Measurements from ENCODE around the gene ALK. TPM values are rescaled to one million over a fixed set of nuclear protein-coding genes. Genes with fewer than 3 reads are reported as not detected.

Gene ALK
- total RNA-seq, 1 experiment from 2014 or later, result 0.87 TPM

GRCh38 chr2:29747786-29748470 lies 173.5 kb downstream of the ALK start:
- peak overlapping the region; percentile 3; the same call in 1 of the 2 replicates for H3K4me3 ChIP-seq (ENCODE audit: low read length)
- peak overlapping the region; percentile 38 for H3K9ac ChIP-seq (ENCODE audit: low read length)
- BruUV-seq (replicated peaks), result no TSS peak
- intact Hi-C loops (cut with micrococcal nuclease), result loop anchor here (1.0 to 10.0 kb wide), 7 partner anchors 25 to 433 kb away; no protein-coding TSS in a partner anchor
- peak overlapping the region; percentile 93 for H3K27ac ChIP-seq (ENCODE audit: low read length)
- no peaks in the 10 kb centered on the region for H3K36me3 ChIP-seq (ENCODE audit: low read depth, low read length)
- no peaks in the 10 kb centered on the region for H3K9me3 ChIP-seq (ENCODE audit: low read length)
- ChIA-PET POLR2A (ENCODE audit: unreplicated experiment) (interaction anchor here (0.6 to 0.8 kb wide), 3 partner anchors 106 to 488 kb away, joined by 3 to 7 read pairs (median 3); no protein-coding TSS in a partner anchor), CTCF (interaction anchor here (0.8 kb wide), 1 partner anchor 51 kb away, joined by 3 read pairs; no protein-coding TSS in a partner anchor)
- no peaks in the 10 kb centered on the region for H4K20me1 ChIP-seq (ENCODE audit: low read length)
- no peaks in the 10 kb centered on the region for H3K27me3 ChIP-seq (ENCODE audit: low read length)
- peaks cover 47% of the 10 kb centered on the region for H3K4me1 ChIP-seq (ENCODE audit: insufficient read depth, low read length)
- H3K9me2 ChIP-seq (replicated peaks; ENCODE audit: low read length), result no peaks in the 10 kb centered on the region
- H3F3A ChIP-seq (ENCODE audit: low read length, unreplicated experiment), result peaks cover 7% of the 10 kb centered on the region
- ATAC-seq, result peak; percentile 89
- no peaks in the 10 kb centered on the region for H3K79me2 ChIP-seq (ENCODE audit: low read length)
- TF ChIP-seq EZH2 (IDR thresholded peaks at IDR 0.05; ENCODE audit: low read length, unreplicated experiment), result no peak
- peak overlapping the region; percentile 56 for H3K4me2 ChIP-seq (ENCODE audit: low read length)
- peak overlapping the region; percentile 29; the same call in 1 of the 2 replicates for H2AFZ ChIP-seq (ENCODE audit: low read length)
- DNase-seq, result peak; percentile 100

GRCh38 chr2:29744976-29745375 lies 176.4 kb downstream of the ALK start:
- H3K4me2 ChIP-seq (ENCODE audit: low read length), result no peak overlapping the region
- no peak for ATAC-seq
- H3K9me2 ChIP-seq (replicated peaks; ENCODE audit: low read length), result no peaks in the 10 kb centered on the region
- ChIA-PET CTCF (no interaction called here), POLR2A (ENCODE audit: unreplicated experiment) (no interaction called here)
- no peaks in the 10 kb centered on the region for H3K36me3 ChIP-seq (ENCODE audit: low read depth, low read length)
- H3F3A ChIP-seq (ENCODE audit: low read length, unreplicated experiment), result peaks cover 7% of the 10 kb centered on the region
- no peaks in the 10 kb centered on the region for H3K9me3 ChIP-seq (ENCODE audit: low read length)
- no peaks in the 10 kb centered on the region for H4K20me1 ChIP-seq (ENCODE audit: low read length)
- no peak overlapping the region for H3K27ac ChIP-seq (ENCODE audit: low read length)
- H2AFZ ChIP-seq (ENCODE audit: low read length), result no peak overlapping the region
- H3K4me1 ChIP-seq (ENCODE audit: insufficient read depth, low read length), result peaks cover 45% of the 10 kb centered on the region
- no peaks in the 10 kb centered on the region for H3K79me2 ChIP-seq (ENCODE audit: low read length)
- no peak overlapping the region for H3K9ac ChIP-seq (ENCODE audit: low read length)
- TF ChIP-seq EZH2phosphoT487 (IDR thresholded peaks at IDR 0.05; ENCODE audit: borderline replicate concordance, low read length), result no peak
- TF ChIP-seq CTCF (conservative IDR thresholded peaks at IDR 0.05; ENCODE audit: low read depth, low read length), result no peak
- TF ChIP-seq EZH2 (IDR thresholded peaks at IDR 0.05; ENCODE audit: low read length, unreplicated experiment), result no peak
- H3K4me3 ChIP-seq (ENCODE audit: low read length), result no peak overlapping the region
- BruUV-seq (replicated peaks), result no TSS peak
- no peak for DNase-seq
- no peaks in the 10 kb centered on the region for H3K27me3 ChIP-seq (ENCODE audit: low read length)
- intact Hi-C loops (cut with micrococcal nuclease), result loop anchor here (5.0 to 10.0 kb wide), 4 partner anchors 57 to 430 kb away; no protein-coding TSS in a partner anchor

GRCh38 chr2:29743516-29743915 lies 177.9 kb downstream of the ALK start:
- no peaks in the 10 kb centered on the region for H4K20me1 ChIP-seq (ENCODE audit: low read length)
- no TSS peak for BruUV-seq (replicated peaks)
- TF ChIP-seq EZH2phosphoT487 (IDR thresholded peaks at IDR 0.05; ENCODE audit: borderline replicate concordance, low read length) (no peak), EZH2 (IDR thresholded peaks at IDR 0.05; ENCODE audit: low read length, unreplicated experiment) (no peak)
- H3K27me3 ChIP-seq (ENCODE audit: low read length), result no peaks in the 10 kb centered on the region
- H3K79me2 ChIP-seq (ENCODE audit: low read length), result no peaks in the 10 kb centered on the region
- ChIA-PET CTCF (no interaction called here), POLR2A (ENCODE audit: unreplicated experiment) (no interaction called here)
- H3F3A ChIP-seq (ENCODE audit: low read length, unreplicated experiment), result peaks cover 7% of the 10 kb centered on the region
- H3K9ac ChIP-seq (ENCODE audit: low read length), result no peak overlapping the region
- no peak overlapping the region for H2AFZ ChIP-seq (ENCODE audit: low read length)
- H3K36me3 ChIP-seq (ENCODE audit: low read depth, low read length), result no peaks in the 10 kb centered on the region
- DNase-seq (no peak), ATAC-seq (no peak)
- intact Hi-C loops (cut with micrococcal nuclease), result loop anchor here (10.0 kb wide), 2 partner anchors 239 to 429 kb away; no protein-coding TSS in a partner anchor
- H3K4me3 ChIP-seq (ENCODE audit: low read length), result no peak overlapping the region
- H3K27ac ChIP-seq (ENCODE audit: low read length), result no peak overlapping the region
- H3K4me2 ChIP-seq (ENCODE audit: low read length), result no peak overlapping the region
- no peaks in the 10 kb centered on the region for H3K9me2 ChIP-seq (replicated peaks; ENCODE audit: low read length)
- peaks cover 30% of the 10 kb centered on the region for H3K4me1 ChIP-seq (ENCODE audit: insufficient read depth, low read length)
- no peaks in the 10 kb centered on the region for H3K9me3 ChIP-seq (ENCODE audit: low read length)
